ENCODE measurements around the gene ABTB1.
"Not testable (repeated sequence)": the region's sequence is repeated elsewhere in the genome, so short reads cannot be mapped to it uniquely, and the experiment has no call there.

The ABTB1 gene

GRCh38 chr3:127650236-127650635 is 22.5 kb upstream of the ABTB1 start:
- no peak for DNase-seq

- DNase-seq, result no peak
These were observed 21.1 kb upstream of the ABTB1 start for GRCh38 chr3:127651516-127652172.

- DNase-seq, result peak; percentile 39
These were observed 20.3 kb upstream of the ABTB1 start for GRCh38 chr3:127652246-127652995.

GRCh38 chr3:127654374-127654773 is 18.4 kb upstream of the ABTB1 start:
- no peak for DNase-seq

GRCh38 chr3:127654993-127655392 is 17.8 kb upstream of the ABTB1 start:
- not testable (repeated sequence) for DNase-seq

- no peak for DNase-seq
These were observed 17.1 kb upstream of the ABTB1 start for GRCh38 chr3:127655641-127656040.

GRCh38 chr3:127656906-127657305 is 15.8 kb upstream of the ABTB1 start:
- no peak for DNase-seq

- DNase-seq, result no peak
These were observed 14.5 kb upstream of the ABTB1 start for GRCh38 chr3:127658234-127658633.

- DNase-seq, result no peak
These were observed 12.0 kb upstream of the ABTB1 start for GRCh38 chr3:127660621-127661251.

GRCh38 chr3:127661600-127661999 is 11.2 kb upstream of the ABTB1 start:
- DNase-seq, result no peak

GRCh38 chr3:127662001-127662469 is 10.7 kb upstream of the ABTB1 start:
- DNase-seq, result no peak

- DNase-seq, result no peak
These were observed 9.6 kb upstream of the ABTB1 start for GRCh38 chr3:127663151-127663550.

GRCh38 chr3:127665165-127665564 is 7.6 kb upstream of the ABTB1 start:
- DNase-seq, result no peak

GRCh38 chr3:127665586-127665985 is 7.2 kb upstream of the ABTB1 start:
- no peak for DNase-seq

- DNase-seq, result no peak
These were observed 6.1 kb upstream of the ABTB1 start for GRCh38 chr3:127666676-127667075.

- no peak for DNase-seq
These were observed 5.6 kb upstream of the ABTB1 start for GRCh38 chr3:127667119-127667681.

- no peak for DNase-seq
These were observed 3.8 kb upstream of the ABTB1 start for GRCh38 chr3:127668906-127669305.

GRCh38 chr3:127669541-127670228 is 3.1 kb upstream of the ABTB1 start:
- no peak for DNase-seq

- DNase-seq, result no peak
These were observed 2.6 kb upstream of the ABTB1 start for GRCh38 chr3:127670229-127670559.

GRCh38 chr3:127670761-127671522 is 1.8 kb upstream of the ABTB1 start:
- DNase-seq, result no peak

GRCh38 chr3:127671523-127672428 is 976 bp upstream of the ABTB1 start:
- peak; percentile 25 for DNase-seq
